Inflammatory macrophage (primary cell): ENCODE results near the gene RING1.
A peak's percentile ranks its signal among the peaks of the same experiment; 100 is the strongest.

Source experiments
- DNase-seq, 2 donors: peaks; one replicate each; pipeline ENCODE4 v3.0.0-alpha.2; 2020 to 2022

RING1 gene

GRCh38 chr6:33172688-33173534 is 35.4 kb upstream of the RING1 start:
- DNase-seq = peak in 1 of 2 donors; percentile 52

GRCh38 chr6:33173535-33174180 is 34.6 kb upstream of the RING1 start:
- no peak for DNase-seq

- no peak for DNase-seq
Measured at GRCh38 chr6:33174784-33175183, 33.5 kb upstream of the RING1 start.

GRCh38 chr6:33175436-33176069 is 32.7 kb upstream of the RING1 start:
- DNase-seq = no peak

- no peak for DNase-seq
Measured at GRCh38 chr6:33176906-33177305, 31.4 kb upstream of the RING1 start.

GRCh38 chr6:33177552-33178446 is 30.5 kb upstream of the RING1 start:
- DNase-seq = no peak

GRCh38 chr6:33178755-33179475 is 29.4 kb upstream of the RING1 start:
- no peak for DNase-seq

- DNase-seq = no peak
Measured at GRCh38 chr6:33181141-33181540, 27.2 kb upstream of the RING1 start.

GRCh38 chr6:33183071-33183683 is 25.1 kb upstream of the RING1 start:
- peak; percentile 24 to 51 for DNase-seq

GRCh38 chr6:33185190-33185589 is 23.1 kb upstream of the RING1 start:
- DNase-seq = no peak

- DNase-seq = no peak
Measured at GRCh38 chr6:33185654-33186187, 22.6 kb upstream of the RING1 start.

- DNase-seq = no peak
Measured at GRCh38 chr6:33187809-33188208, 20.5 kb upstream of the RING1 start.

- DNase-seq = no peak
Measured at GRCh38 chr6:33189164-33189563, 19.1 kb upstream of the RING1 start.

GRCh38 chr6:33189625-33190448 is 18.5 kb upstream of the RING1 start:
- DNase-seq = no peak

GRCh38 chr6:33190504-33191107 is 17.7 kb upstream of the RING1 start:
- no peak for DNase-seq

- no peak for DNase-seq
Measured at GRCh38 chr6:33191383-33192104, 16.8 kb upstream of the RING1 start.

- DNase-seq = no peak
Measured at GRCh38 chr6:33192105-33192646, 16.1 kb upstream of the RING1 start, which contains the start of gene COL11A2. Gene COL11A2 (minus strand): TSS chr6:33192467. CDS start chr6:33192240, 227 bp downstream.
